ENCODE data around the gene ISG20L2.

Gene ISG20L2

GRCh38 chr1:156697481-156697880 is 31.1 kb downstream of the ISG20L2 start:
- H3K4me3 Mint-ChIP-seq = no peak overlapping the region
- no peaks in the 10 kb centered on the region for H3K36me3 Mint-ChIP-seq
- H3K27me3 Mint-ChIP-seq = peaks cover 10% of the 10 kb centered on the region
- no peaks in the 10 kb centered on the region for H3K9me3 Mint-ChIP-seq (ENCODE audit: low read depth)
- H3K4me1 Mint-ChIP-seq (ENCODE audit: low read depth) = peaks cover 12% of the 10 kb centered on the region
- no peak overlapping the region for H3K27ac Mint-ChIP-seq

- no peaks in the 10 kb centered on the region for H3K9me3 Mint-ChIP-seq (ENCODE audit: low read depth)
- peaks cover 19% of the 10 kb centered on the region for H3K4me1 Mint-ChIP-seq (ENCODE audit: low read depth)
- H3K27ac Mint-ChIP-seq = no peak overlapping the region
- no peaks in the 10 kb centered on the region for H3K36me3 Mint-ChIP-seq
- H3K4me3 Mint-ChIP-seq = no peak overlapping the region
- H3K27me3 Mint-ChIP-seq = peaks cover 15% of the 10 kb centered on the region
Measured at GRCh38 chr1:156696755-156697154, 31.8 kb downstream of the ISG20L2 start.

GRCh38 chr1:156694690-156694962 is 33.9 kb downstream of the ISG20L2 start:
- Mint-ChIP-seq H3K4me3 (no peak overlapping the region), H3K36me3 (no peaks in the 10 kb centered on the region), H3K9me3 (ENCODE audit: low read depth) (no peaks in the 10 kb centered on the region), H3K4me1 (ENCODE audit: low read depth) (peaks cover 17% of the 10 kb centered on the region), H3K27me3 (peaks cover 22% of the 10 kb centered on the region), H3K27ac (no peak overlapping the region)

GRCh38 chr1:156693848-156694689 is 34.5 kb downstream of the ISG20L2 start:
- Mint-ChIP-seq H3K9me3 (ENCODE audit: low read depth) (no peaks in the 10 kb centered on the region), H3K27me3 (peaks cover 24% of the 10 kb centered on the region), H3K36me3 (no peaks in the 10 kb centered on the region), H3K4me3 (no peak overlapping the region), H3K27ac (no peak overlapping the region), H3K4me1 (ENCODE audit: low read depth) (peaks cover 23% of the 10 kb centered on the region)

- H3K27ac Mint-ChIP-seq = peak overlapping the region; percentile 37
- H3K9me3 Mint-ChIP-seq (ENCODE audit: low read depth) = no peaks in the 10 kb centered on the region
- peaks cover 23% of the 10 kb centered on the region for H3K4me1 Mint-ChIP-seq (ENCODE audit: low read depth)
- peaks cover 23% of the 10 kb centered on the region for H3K27me3 Mint-ChIP-seq
- H3K4me3 Mint-ChIP-seq = no peak overlapping the region
- no peaks in the 10 kb centered on the region for H3K36me3 Mint-ChIP-seq
Measured at GRCh38 chr1:156692925-156693847, 35.4 kb downstream of the ISG20L2 start.

- Mint-ChIP-seq H3K4me1 (ENCODE audit: low read depth) (peaks cover 23% of the 10 kb centered on the region), H3K36me3 (no peaks in the 10 kb centered on the region), H3K27ac (no peak overlapping the region), H3K9me3 (ENCODE audit: low read depth) (no peaks in the 10 kb centered on the region), H3K4me3 (no peak overlapping the region), H3K27me3 (peaks cover 23% of the 10 kb centered on the region)
Measured at GRCh38 chr1:156692441-156692924, 36.1 kb downstream of the ISG20L2 start.

GRCh38 chr1:156691665-156692440 is 36.7 kb downstream of the ISG20L2 start:
- Mint-ChIP-seq H3K27ac (no peak overlapping the region), H3K4me3 (no peak overlapping the region), H3K36me3 (no peaks in the 10 kb centered on the region), H3K9me3 (ENCODE audit: low read depth) (no peaks in the 10 kb centered on the region), H3K27me3 (peaks cover 21% of the 10 kb centered on the region), H3K4me1 (ENCODE audit: low read depth) (peaks cover 23% of the 10 kb centered on the region)

GRCh38 chr1:156691191-156691590 is 37.4 kb downstream of the ISG20L2 start:
- no peaks in the 10 kb centered on the region for H3K9me3 Mint-ChIP-seq (ENCODE audit: low read depth)
- H3K4me3 Mint-ChIP-seq = no peak overlapping the region
- H3K27me3 Mint-ChIP-seq = peaks cover 21% of the 10 kb centered on the region
- H3K4me1 Mint-ChIP-seq (ENCODE audit: low read depth) = peaks cover 23% of the 10 kb centered on the region
- no peak overlapping the region for H3K27ac Mint-ChIP-seq
- H3K36me3 Mint-ChIP-seq = no peaks in the 10 kb centered on the region

GRCh38 chr1:156690675-156691036 is 37.9 kb downstream of the ISG20L2 start:
- no peak overlapping the region for H3K4me3 Mint-ChIP-seq
- H3K27ac Mint-ChIP-seq = no peak overlapping the region
- H3K36me3 Mint-ChIP-seq = no peaks in the 10 kb centered on the region
- no peaks in the 10 kb centered on the region for H3K9me3 Mint-ChIP-seq (ENCODE audit: low read depth)
- peaks cover 23% of the 10 kb centered on the region for H3K4me1 Mint-ChIP-seq (ENCODE audit: low read depth)
- peaks cover 21% of the 10 kb centered on the region for H3K27me3 Mint-ChIP-seq

GRCh38 chr1:156689953-156690674 is 38.5 kb downstream of the ISG20L2 start:
- Mint-ChIP-seq H3K27ac (no peak overlapping the region), H3K36me3 (no peaks in the 10 kb centered on the region), H3K4me1 (ENCODE audit: low read depth) (peaks cover 23% of the 10 kb centered on the region), H3K4me3 (no peak overlapping the region), H3K27me3 (peaks cover 21% of the 10 kb centered on the region), H3K9me3 (ENCODE audit: low read depth) (no peaks in the 10 kb centered on the region)

- Mint-ChIP-seq H3K27ac (no peak overlapping the region), H3K9me3 (ENCODE audit: low read depth) (no peaks in the 10 kb centered on the region), H3K4me1 (ENCODE audit: low read depth) (peaks cover 29% of the 10 kb centered on the region), H3K27me3 (peaks cover 18% of the 10 kb centered on the region), H3K36me3 (no peaks in the 10 kb centered on the region), H3K4me3 (peak overlapping the region; percentile 73)
Measured at GRCh38 chr1:156689035-156689952, 39.3 kb downstream of the ISG20L2 start.

- H3K27me3 Mint-ChIP-seq = peaks cover 15% of the 10 kb centered on the region
- H3K4me1 Mint-ChIP-seq (ENCODE audit: low read depth) = peaks cover 20% of the 10 kb centered on the region
- H3K27ac Mint-ChIP-seq = no peak overlapping the region
- H3K4me3 Mint-ChIP-seq = no peak overlapping the region
- no peaks in the 10 kb centered on the region for H3K9me3 Mint-ChIP-seq (ENCODE audit: low read depth)
- no peaks in the 10 kb centered on the region for H3K36me3 Mint-ChIP-seq
Measured at GRCh38 chr1:156684227-156684782, 44.3 kb downstream of the ISG20L2 start.

- Mint-ChIP-seq H3K27me3 (peaks cover 25% of the 10 kb centered on the region), H3K36me3 (peaks cover 2% of the 10 kb centered on the region), H3K4me3 (no peak overlapping the region), H3K9me3 (ENCODE audit: low read depth) (no peaks in the 10 kb centered on the region), H3K4me1 (ENCODE audit: low read depth) (peaks cover 30% of the 10 kb centered on the region), H3K27ac (no peak overlapping the region)
Measured at GRCh38 chr1:156682166-156682890, 46.2 kb downstream of the ISG20L2 start.

Measured in activated naive CD8-positive, alpha-beta T cell (primary cell).